ENCODE measurements around the gene OR2F2. TPM values are rescaled to one million over a fixed set of nuclear protein-coding genes. Genes with fewer than 3 reads are reported as not detected.

OR2F2 gene, protein sequence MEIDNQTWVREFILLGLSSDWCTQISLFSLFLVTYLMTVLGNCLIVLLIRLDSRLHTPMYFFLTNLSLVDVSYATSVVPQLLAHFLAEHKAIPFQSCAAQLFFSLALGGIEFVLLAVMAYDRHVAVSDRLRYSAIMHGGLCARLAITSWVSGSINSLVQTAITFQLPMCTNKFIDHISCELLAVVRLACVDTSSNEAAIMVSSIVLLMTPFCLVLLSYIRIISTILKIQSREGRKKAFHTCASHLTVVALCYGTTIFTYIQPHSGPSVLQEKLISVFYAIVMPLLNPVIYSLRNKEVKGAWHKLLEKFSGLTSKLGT
- not detected in 2 replicates for total RNA-seq

DNA sequence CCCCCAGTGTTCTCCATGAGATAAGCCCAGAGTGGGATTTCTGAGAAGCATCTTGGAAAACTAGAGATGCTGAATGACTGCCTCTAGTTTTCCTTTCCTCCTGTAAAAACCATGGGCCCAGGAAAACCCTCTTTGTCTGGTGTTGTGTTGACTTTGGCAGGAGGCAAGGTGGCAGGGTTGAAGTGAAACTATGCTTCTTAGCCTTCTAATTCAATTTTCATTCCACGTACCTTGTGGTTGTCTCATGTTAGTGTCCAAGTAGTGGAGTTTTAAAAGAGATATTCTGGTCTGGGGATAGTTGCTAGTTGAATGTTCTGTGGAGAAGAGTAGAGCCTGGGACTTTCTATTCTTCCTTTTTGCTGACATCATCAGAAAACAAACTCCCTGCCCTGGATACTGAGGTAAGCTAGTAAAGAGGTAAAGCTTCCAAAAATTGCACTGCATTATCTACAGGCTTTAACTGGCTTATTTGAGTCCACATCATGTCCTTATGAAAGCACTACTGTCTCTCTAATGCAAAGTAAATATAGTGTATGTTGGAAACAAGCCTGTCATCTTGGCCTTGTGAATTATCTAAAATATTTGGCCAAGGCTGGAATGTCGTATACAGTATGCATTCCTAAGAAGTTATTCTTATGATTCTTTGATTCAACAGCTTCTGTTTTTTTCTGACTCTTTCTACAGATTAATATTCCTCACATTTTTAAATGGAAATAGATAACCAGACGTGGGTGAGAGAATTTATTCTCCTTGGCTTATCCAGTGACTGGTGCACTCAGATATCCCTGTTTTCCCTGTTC, at the start of gene OR2F2:
Gene OR2F2 (plus strand): TSS at position 708 of the 800 bp plus-strand sequence. CDS start 0 bp downstream, at position 708.
- no peaks in the 10 kb centered on the region for H3K36me3 Mint-ChIP-seq (ENCODE audit: low read depth)
- CTCF ChIA-PET: no interaction called here
- TF ChIP-seq, protein P1, sequence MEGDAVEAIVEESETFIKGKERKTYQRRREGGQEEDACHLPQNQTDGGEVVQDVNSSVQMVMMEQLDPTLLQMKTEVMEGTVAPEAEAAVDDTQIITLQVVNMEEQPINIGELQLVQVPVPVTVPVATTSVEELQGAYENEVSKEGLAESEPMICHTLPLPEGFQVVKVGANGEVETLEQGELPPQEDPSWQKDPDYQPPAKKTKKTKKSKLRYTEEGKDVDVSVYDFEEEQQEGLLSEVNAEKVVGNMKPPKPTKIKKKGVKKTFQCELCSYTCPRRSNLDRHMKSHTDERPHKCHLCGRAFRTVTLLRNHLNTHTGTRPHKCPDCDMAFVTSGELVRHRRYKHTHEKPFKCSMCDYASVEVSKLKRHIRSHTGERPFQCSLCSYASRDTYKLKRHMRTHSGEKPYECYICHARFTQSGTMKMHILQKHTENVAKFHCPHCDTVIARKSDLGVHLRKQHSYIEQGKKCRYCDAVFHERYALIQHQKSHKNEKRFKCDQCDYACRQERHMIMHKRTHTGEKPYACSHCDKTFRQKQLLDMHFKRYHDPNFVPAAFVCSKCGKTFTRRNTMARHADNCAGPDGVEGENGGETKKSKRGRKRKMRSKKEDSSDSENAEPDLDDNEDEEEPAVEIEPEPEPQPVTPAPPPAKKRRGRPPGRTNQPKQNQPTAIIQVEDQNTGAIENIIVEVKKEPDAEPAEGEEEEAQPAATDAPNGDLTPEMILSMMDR (IDR thresholded peaks at IDR 0.05): no peak
- peaks cover 17% of the 10 kb centered on the region for H3K27me3 Mint-ChIP-seq
- H3K27ac Mint-ChIP-seq: no peak within 1 kb of the TSS
- POLR2A ChIA-PET: no interaction called here
- intact Hi-C loops (cut with micrococcal nuclease): no loop called here
- DNase-seq: no peak
- H3K4me1 Mint-ChIP-seq: no peaks in the 10 kb centered on the region
- no peak within 1 kb of the TSS for H3K4me3 Mint-ChIP-seq
- no peak for ATAC-seq (ENCODE audit: low read depth)
- peaks cover 5% of the 10 kb centered on the region for H3K9me3 Mint-ChIP-seq

DNA sequence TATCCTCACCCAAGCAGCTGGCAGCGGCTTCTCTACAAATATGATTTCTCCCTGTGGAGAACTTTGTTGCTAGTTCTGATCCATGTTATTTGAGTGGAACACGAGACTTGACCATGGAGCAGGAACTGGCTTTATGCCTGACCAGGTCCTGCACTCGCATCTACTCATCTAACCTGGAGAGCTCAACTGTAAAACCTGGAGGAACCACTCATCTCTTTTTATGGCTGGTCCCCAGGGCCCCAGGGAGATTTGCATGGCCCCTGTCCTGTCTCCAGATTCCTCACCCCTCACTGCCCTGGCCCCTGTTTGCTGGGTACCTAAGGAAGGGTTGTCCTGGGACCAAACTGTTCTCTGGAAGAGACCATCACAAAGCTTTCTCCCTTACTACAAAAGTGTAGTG, 49.1 kb upstream of the OR2F2 start:
- H3K4me3 Mint-ChIP-seq: peak overlapping the region; percentile 8
- DNase-seq (no peak), ATAC-seq (ENCODE audit: low read depth) (no peak)
- TF ChIP-seq, protein P1 (IDR thresholded peaks at IDR 0.05): no peak
- ChIA-PET CTCF (no interaction called here), POLR2A (no interaction called here)
- peaks cover 33% of the 10 kb centered on the region for H3K4me1 Mint-ChIP-seq
- H3K9me3 Mint-ChIP-seq: peaks cover 6% of the 10 kb centered on the region
- peaks cover 12% of the 10 kb centered on the region for H3K36me3 Mint-ChIP-seq (ENCODE audit: low read depth)
- intact Hi-C loops (cut with micrococcal nuclease): loop anchor here (2.0 kb wide), 1 partner anchor 15 kb away; no protein-coding TSS in a partner anchor
- no peak overlapping the region for H3K27ac Mint-ChIP-seq
- H3K27me3 Mint-ChIP-seq: peaks cover 30% of the 10 kb centered on the region

DNA sequence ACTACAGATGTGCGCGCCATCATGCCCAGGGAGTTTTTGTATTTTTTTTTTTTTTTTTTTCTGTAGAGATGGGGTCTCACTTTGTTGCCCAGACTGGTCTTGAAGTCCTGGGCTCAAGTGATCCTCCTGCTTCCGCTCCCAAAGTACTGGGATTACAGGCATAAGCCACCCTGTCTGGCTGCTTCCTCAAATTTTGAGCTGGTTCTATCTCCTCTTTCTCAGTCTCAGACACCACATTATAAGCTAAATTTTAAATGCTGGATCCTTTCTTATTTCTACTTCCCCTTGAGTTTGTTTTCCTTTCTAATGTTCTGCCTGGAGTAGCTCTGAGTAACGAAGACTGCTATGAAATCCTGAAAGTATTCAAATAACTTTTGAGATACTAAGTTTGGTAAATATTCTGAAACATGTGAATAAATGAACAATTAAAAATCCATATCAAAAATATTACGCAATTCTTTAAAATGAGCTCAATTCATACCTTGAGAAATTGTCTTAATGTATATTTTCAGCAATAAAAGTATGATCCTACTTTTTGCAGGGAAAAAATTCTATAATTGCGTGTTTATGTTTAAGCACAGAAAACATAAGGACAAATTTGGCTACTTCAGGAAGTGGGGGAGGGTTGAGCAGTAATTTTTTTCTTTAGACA, 48.1 kb upstream of the OR2F2 start:
- ATAC-seq (ENCODE audit: low read depth) (no peak), DNase-seq (no peak)
- peaks cover 10% of the 10 kb centered on the region for H3K9me3 Mint-ChIP-seq
- no peak overlapping the region for H3K4me3 Mint-ChIP-seq
- H3K4me1 Mint-ChIP-seq: peaks cover 30% of the 10 kb centered on the region
- intact Hi-C loops (cut with micrococcal nuclease): loop anchor here (2.0 kb wide), 1 partner anchor 14 kb away; no protein-coding TSS in a partner anchor
- peaks cover 25% of the 10 kb centered on the region for H3K27me3 Mint-ChIP-seq
- CTCF ChIA-PET: no interaction called here
- POLR2A ChIA-PET: no interaction called here
- H3K36me3 Mint-ChIP-seq (ENCODE audit: low read depth): peaks cover 12% of the 10 kb centered on the region
- TF ChIP-seq, protein P1 (IDR thresholded peaks at IDR 0.05): no peak
- H3K27ac Mint-ChIP-seq: no peak overlapping the region

DNA sequence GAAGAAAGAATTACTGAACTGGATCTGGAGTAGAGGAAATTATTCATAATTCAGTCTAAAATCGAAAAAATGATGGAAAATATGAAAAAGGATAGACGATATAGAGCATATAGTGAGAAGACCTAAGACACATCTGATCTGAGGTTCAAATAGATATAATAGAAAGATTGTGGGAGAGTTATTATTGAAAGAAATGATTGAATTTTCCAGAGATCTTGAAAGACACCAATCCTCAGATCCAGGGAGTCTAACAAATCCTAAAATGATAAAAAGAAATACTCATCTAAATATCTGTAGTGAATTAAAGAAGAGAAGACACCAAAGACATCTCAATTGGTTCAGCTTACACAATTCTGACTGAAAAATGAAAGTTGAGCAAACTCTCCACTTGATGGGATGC, 46.0 kb upstream of the OR2F2 start:
- Mint-ChIP-seq H3K9me3 (peaks cover 10% of the 10 kb centered on the region), H3K4me1 (peaks cover 18% of the 10 kb centered on the region), H3K27me3 (peaks cover 15% of the 10 kb centered on the region), H3K27ac (no peak overlapping the region), H3K4me3 (no peak overlapping the region), H3K36me3 (ENCODE audit: low read depth) (peaks cover 12% of the 10 kb centered on the region)
- ChIA-PET POLR2A (no interaction called here), CTCF (interaction anchor here (1.4 kb wide), 1 partner anchor 13 kb away, joined by 3 read pairs; the partner anchor contains the start of gene TCAF1)
- intact Hi-C loops (cut with micrococcal nuclease): no loop called here
- no peak for DNase-seq
- no peak for ATAC-seq (ENCODE audit: low read depth)
- TF ChIP-seq, protein P1 (IDR thresholded peaks at IDR 0.05): no peak

DNA sequence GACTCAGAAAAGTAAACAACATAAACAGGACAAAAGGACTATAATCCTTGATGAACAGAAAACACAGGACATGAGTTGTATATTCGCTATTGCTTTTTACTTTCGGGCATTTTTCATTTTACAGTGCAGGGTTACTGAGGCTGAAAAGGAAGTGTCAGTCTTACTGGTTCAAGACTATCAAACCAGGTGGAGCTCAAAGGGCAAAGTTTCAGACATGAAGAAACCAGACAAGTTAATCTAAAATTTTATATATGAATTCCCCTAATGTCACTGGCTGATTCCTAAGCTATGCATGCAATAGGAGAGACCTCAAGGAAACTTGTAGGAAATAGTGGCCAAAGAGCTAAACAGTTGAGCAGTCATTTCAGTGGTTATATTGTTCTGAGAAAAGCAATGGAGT, 44.5 kb upstream of the OR2F2 start:
- Mint-ChIP-seq H3K9me3 (peaks cover 10% of the 10 kb centered on the region), H3K36me3 (ENCODE audit: low read depth) (peaks cover 14% of the 10 kb centered on the region), H3K27ac (no peak overlapping the region), H3K4me1 (peaks cover 14% of the 10 kb centered on the region), H3K4me3 (no peak overlapping the region), H3K27me3 (peaks cover 7% of the 10 kb centered on the region)
- ATAC-seq (ENCODE audit: low read depth): no peak
- POLR2A ChIA-PET: no interaction called here
- CTCF ChIA-PET: no interaction called here
- intact Hi-C loops (cut with micrococcal nuclease): no loop called here
- TF ChIP-seq, protein P1 (IDR thresholded peaks at IDR 0.05): no peak
- no peak for DNase-seq

Data from activated B cell treated with CpG ODN at 0.5 μM for 24 hours (primary cell).